ENCODE data around the gene SLC13A3.

SLC13A3 gene

DNA sequence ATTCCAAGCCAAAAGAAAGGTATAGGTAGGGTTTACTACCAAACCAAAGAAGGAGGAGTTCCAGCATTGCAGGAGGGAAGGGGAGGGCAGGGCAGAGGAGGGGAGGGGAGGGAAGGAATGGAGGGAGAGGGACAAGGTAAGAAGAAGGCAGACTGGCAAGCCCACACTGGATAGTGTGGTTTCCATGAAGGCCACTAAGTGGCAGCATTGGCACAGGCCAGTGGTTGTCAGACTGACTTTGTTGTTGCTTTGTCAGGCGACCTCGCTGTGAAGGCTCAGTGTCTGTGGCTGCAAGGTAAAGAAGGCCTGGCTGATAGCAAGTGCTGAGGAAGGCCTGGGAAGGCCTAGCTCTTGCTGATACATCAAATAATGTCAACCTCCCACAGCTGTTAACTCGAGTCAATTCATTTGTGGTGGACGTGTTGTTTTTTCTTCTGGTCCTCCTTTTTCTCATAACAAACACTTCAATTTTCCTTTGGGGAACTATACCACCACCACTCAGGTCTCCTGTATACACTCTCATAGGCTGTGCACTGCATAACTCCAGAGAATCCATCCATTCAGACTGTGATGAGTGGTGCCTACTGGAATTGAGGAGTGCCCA, 130.2 kb downstream of the SLC13A3 start:
- H3K27me3 ChIP-seq (ENCODE audit: control insufficient read depth, low read length) = no peaks in the 10 kb centered on the region
- no peaks in the 10 kb centered on the region for H4K20me1 ChIP-seq (ENCODE audit: control insufficient read depth, insufficient read depth, low read depth, low read length)
- H3K4me3 ChIP-seq (ENCODE audit: low read length) = no peak overlapping the region
- no peaks in the 10 kb centered on the region for H3K9me2 ChIP-seq (replicated peaks; ENCODE audit: control insufficient read depth, low read length)
- H3K9me3 ChIP-seq (ENCODE audit: control insufficient read depth, insufficient read depth, low read length) = no peaks in the 10 kb centered on the region
- no peak overlapping the region for H3K27ac ChIP-seq (ENCODE audit: low read depth, low read length)
- no peak for TF ChIP-seq EZH2phosphoT487 (IDR thresholded peaks at IDR 0.05; ENCODE audit: borderline replicate concordance, low read length)
- TF ChIP-seq, protein P1, sequence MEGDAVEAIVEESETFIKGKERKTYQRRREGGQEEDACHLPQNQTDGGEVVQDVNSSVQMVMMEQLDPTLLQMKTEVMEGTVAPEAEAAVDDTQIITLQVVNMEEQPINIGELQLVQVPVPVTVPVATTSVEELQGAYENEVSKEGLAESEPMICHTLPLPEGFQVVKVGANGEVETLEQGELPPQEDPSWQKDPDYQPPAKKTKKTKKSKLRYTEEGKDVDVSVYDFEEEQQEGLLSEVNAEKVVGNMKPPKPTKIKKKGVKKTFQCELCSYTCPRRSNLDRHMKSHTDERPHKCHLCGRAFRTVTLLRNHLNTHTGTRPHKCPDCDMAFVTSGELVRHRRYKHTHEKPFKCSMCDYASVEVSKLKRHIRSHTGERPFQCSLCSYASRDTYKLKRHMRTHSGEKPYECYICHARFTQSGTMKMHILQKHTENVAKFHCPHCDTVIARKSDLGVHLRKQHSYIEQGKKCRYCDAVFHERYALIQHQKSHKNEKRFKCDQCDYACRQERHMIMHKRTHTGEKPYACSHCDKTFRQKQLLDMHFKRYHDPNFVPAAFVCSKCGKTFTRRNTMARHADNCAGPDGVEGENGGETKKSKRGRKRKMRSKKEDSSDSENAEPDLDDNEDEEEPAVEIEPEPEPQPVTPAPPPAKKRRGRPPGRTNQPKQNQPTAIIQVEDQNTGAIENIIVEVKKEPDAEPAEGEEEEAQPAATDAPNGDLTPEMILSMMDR (IDR thresholded peaks at IDR 0.05; ENCODE audit: low read depth, low read length, poor library complexity, severe bottlenecking) = peak; percentile 61
- H3K36me3 ChIP-seq (ENCODE audit: control insufficient read depth, low read length) = no peaks in the 10 kb centered on the region
- no peaks in the 10 kb centered on the region for H3F3A ChIP-seq (ENCODE audit: control insufficient read depth, insufficient read depth)
- no peaks in the 10 kb centered on the region for H3K79me2 ChIP-seq (ENCODE audit: control insufficient read depth, low read length)
- H3K4me2 ChIP-seq (ENCODE audit: low read length) = no peak overlapping the region
- no peaks in the 10 kb centered on the region for H3K4me1 ChIP-seq (ENCODE audit: control insufficient read depth, low read length)

DNA sequence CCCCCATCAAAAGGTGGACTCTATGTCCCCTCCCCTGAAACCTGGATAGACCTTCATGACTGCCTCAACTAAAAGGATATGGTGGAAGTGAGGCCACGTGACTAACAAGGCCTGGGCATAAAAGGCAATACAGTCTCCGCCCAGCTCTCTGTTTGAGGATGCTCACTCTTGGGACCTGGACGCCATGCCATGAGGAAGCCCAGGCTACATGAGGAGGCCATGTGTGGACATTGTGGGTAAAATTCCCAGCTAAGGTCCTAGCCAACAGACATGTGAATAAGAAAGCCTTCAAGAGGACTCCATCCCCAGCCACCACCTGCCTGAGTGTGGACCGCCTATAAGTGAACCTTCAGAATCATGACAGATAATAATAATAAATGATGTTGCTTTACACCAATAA, 130.7 kb downstream of the SLC13A3 start:
- Histone ChIP-seq H3K4me2 (ENCODE audit: low read length) (no peak overlapping the region), H3K27ac (ENCODE audit: low read depth, low read length) (no peak overlapping the region), H3K79me2 (ENCODE audit: control insufficient read depth, low read length) (no peaks in the 10 kb centered on the region), H3K9me3 (ENCODE audit: control insufficient read depth, insufficient read depth, low read length) (no peaks in the 10 kb centered on the region), H3F3A (ENCODE audit: control insufficient read depth, insufficient read depth) (no peaks in the 10 kb centered on the region), H3K27me3 (ENCODE audit: control insufficient read depth, low read length) (no peaks in the 10 kb centered on the region), H3K9me2 (replicated peaks; ENCODE audit: control insufficient read depth, low read length) (no peaks in the 10 kb centered on the region), H4K20me1 (ENCODE audit: control insufficient read depth, insufficient read depth, low read depth, low read length) (no peaks in the 10 kb centered on the region), H3K36me3 (ENCODE audit: control insufficient read depth, low read length) (no peaks in the 10 kb centered on the region), H3K4me1 (ENCODE audit: control insufficient read depth, low read length) (no peaks in the 10 kb centered on the region), H3K4me3 (ENCODE audit: low read length) (no peak overlapping the region)
- TF ChIP-seq, protein P1 (IDR thresholded peaks at IDR 0.05; ENCODE audit: low read depth, low read length, poor library complexity, severe bottlenecking) = no peak
- no peak for TF ChIP-seq EZH2phosphoT487 (IDR thresholded peaks at IDR 0.05; ENCODE audit: borderline replicate concordance, low read length)

DNA sequence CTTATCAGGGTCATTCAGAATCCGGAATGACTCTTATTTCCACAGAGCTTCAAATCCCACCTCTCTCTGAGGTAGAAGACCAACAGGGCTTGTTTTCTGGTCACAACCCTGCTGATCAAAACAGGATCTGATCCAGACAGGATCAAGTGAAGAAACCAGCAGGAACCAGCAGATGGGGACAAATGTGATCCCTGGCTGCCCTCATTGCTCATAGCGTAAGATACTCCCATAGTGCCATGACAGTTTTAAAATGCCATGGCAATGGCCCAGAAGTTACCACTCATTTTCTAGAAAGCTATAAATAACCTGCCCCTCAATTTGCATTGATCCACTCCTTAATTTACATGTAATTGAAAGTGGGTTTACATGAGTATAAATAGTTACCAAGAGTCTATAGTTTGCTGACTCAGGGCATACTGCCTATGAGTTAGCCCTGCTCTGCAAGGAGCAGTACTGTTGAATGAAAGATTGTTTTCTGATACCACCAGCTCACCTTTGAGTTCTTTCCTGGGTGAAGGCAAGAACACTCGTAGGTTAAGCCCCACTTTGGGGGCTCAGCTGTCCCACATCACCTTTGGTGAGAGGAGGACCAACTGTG, 131.7 kb downstream of the SLC13A3 start:
- H3K4me1 ChIP-seq (ENCODE audit: control insufficient read depth, low read length) = no peaks in the 10 kb centered on the region
- H4K20me1 ChIP-seq (ENCODE audit: control insufficient read depth, insufficient read depth, low read depth, low read length) = no peaks in the 10 kb centered on the region
- no peaks in the 10 kb centered on the region for H3K9me3 ChIP-seq (ENCODE audit: control insufficient read depth, insufficient read depth, low read length)
- no peaks in the 10 kb centered on the region for H3K27me3 ChIP-seq (ENCODE audit: control insufficient read depth, low read length)
- no peaks in the 10 kb centered on the region for H3F3A ChIP-seq (ENCODE audit: control insufficient read depth, insufficient read depth)
- no peak overlapping the region for H3K4me2 ChIP-seq (ENCODE audit: low read length)
- H3K9me2 ChIP-seq (replicated peaks; ENCODE audit: control insufficient read depth, low read length) = no peaks in the 10 kb centered on the region
- TF ChIP-seq, protein P1 (IDR thresholded peaks at IDR 0.05; ENCODE audit: low read depth, low read length, poor library complexity, severe bottlenecking) = no peak
- TF ChIP-seq EZH2phosphoT487 (IDR thresholded peaks at IDR 0.05; ENCODE audit: borderline replicate concordance, low read length) = no peak
- H3K4me3 ChIP-seq (ENCODE audit: low read length) = no peak overlapping the region
- H3K36me3 ChIP-seq (ENCODE audit: control insufficient read depth, low read length) = no peaks in the 10 kb centered on the region
- H3K27ac ChIP-seq (ENCODE audit: low read depth, low read length) = no peak overlapping the region
- no peaks in the 10 kb centered on the region for H3K79me2 ChIP-seq (ENCODE audit: control insufficient read depth, low read length)

Measured in DOHH2 (cell line).